Kidney (tissue), 14 donors: Measurements from ENCODE around the gene TCF7L2. TPM values are rescaled to one million over a fixed set of nuclear protein-coding genes. Genes with fewer than 3 reads are reported as not detected.

ENCODE experiments used
- DNase-seq, 5 donors: peaks; one replicate each; pipeline ENCODE4 v3.0.0-alpha.2; 2013 to 2020
- FAIRE-seq: peaks from 2 replicates; lab custom pipeline; 2012; peaks lifted over from hg19 to GRCh38; lab: Jason Lieb, UNC
- H3K27ac ChIP-seq, 2 donors: one replicate each; pipeline ENCODE4 v1.7.0; 2013; ENCODE audit warnings: low read depth in 2 of 2, low read length in 2 of 2, inconsistent platforms in 1 of 2
- H3K27me3 ChIP-seq: one replicate; pipeline ENCODE4 v1.7.1; 2013; ENCODE audit warnings: low read length, inconsistent platforms; ENCODE audit not compliant: control insufficient read depth, insufficient read depth
- H3K36me3 ChIP-seq, 3 donors: one replicate each; pipeline versions ENCODE4 v1.7.0 to v1.7.1; 2013; ENCODE audit warnings: low read length in 3 of 3, control low read depth in 1 of 3, inconsistent platforms in 1 of 3; ENCODE audit not compliant: insufficient read depth in 3 of 3, control insufficient read depth in 2 of 3
- H3K4me1 ChIP-seq, 3 donors: one replicate each; pipeline versions ENCODE4 v1.7.0 to v1.7.1; 2013; ENCODE audit warnings: low read length in 3 of 3, inconsistent platforms in 1 of 3, low read depth in 1 of 3; ENCODE audit not compliant: control insufficient read depth in 2 of 3, insufficient read depth in 2 of 3
- H3K4me3 ChIP-seq, 3 donors: one replicate each; pipeline versions ENCODE4 v1.7.0 to v1.8.1; 2013; ENCODE audit warnings: low read length in 3 of 3, control low read depth in 1 of 3, inconsistent platforms in 1 of 3
- H3K9ac ChIP-seq, 3 donors: one replicate each; pipeline versions ENCODE4 v1.7.0 to v1.7.1; 2013; ENCODE audit warnings: low read length in 3 of 3, control low read depth in 1 of 3, inconsistent platforms in 1 of 3
- H3K9me3 ChIP-seq, 3 donors: one replicate each; pipeline versions ENCODE4 v1.7.0 to v1.7.1; 2013; ENCODE audit warnings: low read length in 3 of 3, control low read depth in 1 of 3, inconsistent platforms in 1 of 3; ENCODE audit not compliant: control insufficient read depth in 2 of 3, insufficient read depth in 1 of 3
- CTCF ChIP-seq: IDR thresholded peaks from 3 replicates; pipeline ENCODE4 v1.5.1; 2012; ENCODE audit warnings: mild to moderate bottlenecking, moderate library complexity, borderline replicate concordance; ENCODE audit not compliant: insufficient read depth; ENCODE audit errors: extremely low read depth
- intact Hi-C: fragments of 100-400 bp; cut with DNase I; formaldehyde crosslinking; loops from one replicate; pipeline ENCODE4 v1.11.1; 2022
- polyA plus RNA-seq: library from polyadenylated mRNA; stranded (reverse); fragments of 350-450 nt; fragmentation: Illumina TruSeq; extraction: RNeasy Lipid Tissue Mini Kit (QIAGEN cat#74804); gene quantifications from one replicate; pipeline ENCODE4 v1.2.3, GENCODE V29; 2014; ENCODE audit warnings: low read depth, low replicate concordance; ENCODE audit not compliant: insufficient read depth
- total RNA-seq: library from RNA; stranded (reverse); fragmentation: NEBNext Ultra II Directional; extraction: Animal tissue kit (Norgen Biotek cat#: 25700); gene quantifications from one replicate; pipeline ENCODE4 v1.2.1, GENCODE V29; 2021
- donor health status: control.
- donor health status: control.
- donor health status: control.
- donor health status: control.
- donor health status: control.
- donor health status: DM: yes; HTN: yes; CAD: no.
- donor health status: Normal renal cell carcinoma (clear cell type).

The TCF7L2 gene
- total and polyA plus RNA-seq, 2 donors from 2014 or later: 6.5 to 32.4 TPM

DNA sequence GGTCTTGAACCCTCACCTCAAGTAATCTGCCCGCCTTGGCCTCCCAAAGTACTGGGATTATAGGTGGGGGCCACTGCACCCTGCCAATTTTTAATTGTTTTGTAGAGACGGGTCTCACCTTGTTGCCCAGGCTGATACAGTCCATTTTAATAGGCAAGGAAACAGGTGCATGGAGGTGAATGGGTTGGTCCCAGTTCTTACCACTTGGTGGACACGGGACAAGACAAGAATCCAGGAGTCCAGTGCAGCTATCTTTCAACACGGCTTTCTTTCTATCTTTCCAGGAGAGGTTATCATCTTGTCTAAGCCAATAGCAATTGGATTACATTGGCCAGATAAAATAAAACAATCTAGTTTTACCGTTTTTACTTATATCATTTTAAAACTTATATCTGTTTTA lies 23.8 kb downstream of the TCF7L2 start:
- intact Hi-C loops: no loop called here
- no peak for TF ChIP-seq CTCF
- FAIRE-seq (no peak), DNase-seq (no peak)
- no peak overlapping the region for H3K27ac ChIP-seq
- no peak overlapping the region for H3K4me3 ChIP-seq
- peaks cover 3 to 5% (median 4%) of the 10 kb centered on the region in 3 donors for H3K36me3 ChIP-seq
- H3K9me3 ChIP-seq: no peaks in the 10 kb centered on the region
- H3K4me1 ChIP-seq: peaks cover 0 to 4% (median 0%) of the 10 kb centered on the region in 3 donors
- H3K27me3 ChIP-seq: no peaks in the 10 kb centered on the region
- H3K9ac ChIP-seq: no peak overlapping the region

GRCh38 chr10:112977426-112977898 lies 27.4 kb downstream of the TCF7L2 start:
- no peak overlapping the region for H3K27ac ChIP-seq
- H3K27me3 ChIP-seq: no peaks in the 10 kb centered on the region
- H3K9ac ChIP-seq: no peak overlapping the region
- no peaks in the 10 kb centered on the region for H3K4me1 ChIP-seq
- no peak for FAIRE-seq
- no peak for TF ChIP-seq CTCF
- H3K36me3 ChIP-seq: peaks cover 3 to 5% (median 4%) of the 10 kb centered on the region in 3 donors
- H3K4me3 ChIP-seq: no peak overlapping the region
- DNase-seq: no peak
- intact Hi-C loops: no loop called here
- no peaks in the 10 kb centered on the region for H3K9me3 ChIP-seq

DNA sequence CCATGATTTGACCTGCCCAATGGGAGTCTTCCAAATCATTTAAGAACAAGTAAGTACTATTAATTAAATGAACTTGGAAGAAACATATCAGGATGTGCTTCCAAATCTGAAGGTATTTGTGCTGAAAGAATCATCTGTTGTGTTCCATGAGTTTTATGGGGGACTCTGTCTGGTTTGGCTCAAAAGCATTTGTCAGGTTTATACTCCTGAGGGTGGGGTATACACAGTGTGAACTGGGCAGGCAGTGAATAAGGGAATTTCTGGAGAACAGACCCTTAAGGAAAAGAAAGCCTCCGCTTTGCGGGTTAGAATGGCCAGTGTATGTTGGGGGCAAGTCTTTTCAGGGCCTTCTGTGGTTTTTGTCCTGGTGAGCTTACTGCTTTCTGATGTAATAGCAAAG lies 29.9 kb downstream of the TCF7L2 start:
- peaks cover 0 to 2% (median 0%) of the 10 kb centered on the region in 3 donors for H3K4me1 ChIP-seq
- no peak for TF ChIP-seq CTCF
- no peak for FAIRE-seq

DNA sequence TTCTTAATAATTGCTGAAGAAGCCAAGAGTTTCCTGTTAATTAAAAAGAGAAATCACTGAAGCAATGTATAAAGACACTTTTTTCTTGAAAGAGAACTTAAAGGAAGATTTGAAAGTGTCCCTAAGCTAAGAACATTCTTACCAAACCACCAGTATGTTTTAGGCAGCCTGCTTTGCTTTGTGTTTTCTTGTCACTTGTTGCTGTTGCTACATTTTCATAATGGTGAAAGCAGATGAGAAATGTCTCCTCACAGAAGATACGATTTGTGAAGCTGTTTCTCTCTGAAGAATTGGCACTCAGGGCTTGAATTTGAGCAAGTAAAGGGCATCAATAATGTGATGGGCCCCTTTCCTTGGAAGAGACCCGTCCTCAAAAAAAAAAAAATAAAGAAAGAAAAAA lies 30.9 kb downstream of the TCF7L2 start:
- Histone ChIP-seq H3K4me3 (no peak overlapping the region), H3K27ac (no peak overlapping the region), H3K9ac (no peak overlapping the region), H3K9me3 (no peaks in the 10 kb centered on the region), H3K27me3 (no peaks in the 10 kb centered on the region), H3K36me3 (no peaks in the 10 kb centered on the region), H3K4me1 (peaks cover 0 to 4% (median under 1%) of the 10 kb centered on the region in 3 donors)
- TF ChIP-seq CTCF: no peak
- FAIRE-seq (no peak), DNase-seq (no peak)
- intact Hi-C loops: no loop called here

More for the DNA sequence above, 29.9 kb downstream of the TCF7L2 start:
- H3K27ac ChIP-seq: no peak overlapping the region
- no peaks in the 10 kb centered on the region for H3K27me3 ChIP-seq
- no peak overlapping the region for H3K4me3 ChIP-seq
- H3K9me3 ChIP-seq: no peaks in the 10 kb centered on the region
- DNase-seq: no peak
- no peak overlapping the region for H3K9ac ChIP-seq
- intact Hi-C loops: no loop called here
- H3K36me3 ChIP-seq: no peaks in the 10 kb centered on the region
